Stimulated activated naive CD4-positive, alpha-beta T cell treated with Interleukin-2 at 50 U/mL for 16 hours (primary cell): Measurements from ENCODE around the gene GOSR1.
"Not testable (repeated sequence)": the region's sequence is repeated elsewhere in the genome, so short reads cannot be mapped to it uniquely, and the experiment has no call there.

Experiments
- DNase-seq: peaks from one replicate; lab custom pipeline; 2025; lab: John Stamatoyannopoulos, UW

The GOSR1 gene

GRCh38 chr17:30505868-30506417 lies 28.7 kb downstream of the GOSR1 start:
- no peak for DNase-seq

DNA sequence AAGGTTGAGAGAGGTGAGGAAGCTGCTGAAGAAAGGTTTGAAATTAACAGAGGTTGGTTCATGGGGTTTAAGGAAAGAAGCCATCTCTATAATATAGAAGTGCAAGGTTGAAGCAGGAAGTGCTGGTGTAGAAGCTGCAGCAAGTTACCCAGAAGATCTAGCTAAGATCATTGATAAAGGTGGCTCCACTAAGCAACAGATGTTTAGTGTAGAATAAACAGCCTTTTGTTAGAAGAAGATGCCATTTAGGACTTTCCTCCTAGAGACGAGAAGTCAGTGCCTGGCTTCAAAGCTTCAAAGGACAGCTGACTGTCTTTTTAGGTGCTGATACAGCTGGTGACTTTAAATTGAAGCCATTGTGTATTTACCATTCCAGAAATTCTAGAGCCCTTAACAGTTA lies 29.3 kb downstream of the GOSR1 start:
- DNase-seq: no peak

GRCh38 chr17:30513346-30513745 lies 36.1 kb downstream of the GOSR1 start:
- DNase-seq: no peak

DNA sequence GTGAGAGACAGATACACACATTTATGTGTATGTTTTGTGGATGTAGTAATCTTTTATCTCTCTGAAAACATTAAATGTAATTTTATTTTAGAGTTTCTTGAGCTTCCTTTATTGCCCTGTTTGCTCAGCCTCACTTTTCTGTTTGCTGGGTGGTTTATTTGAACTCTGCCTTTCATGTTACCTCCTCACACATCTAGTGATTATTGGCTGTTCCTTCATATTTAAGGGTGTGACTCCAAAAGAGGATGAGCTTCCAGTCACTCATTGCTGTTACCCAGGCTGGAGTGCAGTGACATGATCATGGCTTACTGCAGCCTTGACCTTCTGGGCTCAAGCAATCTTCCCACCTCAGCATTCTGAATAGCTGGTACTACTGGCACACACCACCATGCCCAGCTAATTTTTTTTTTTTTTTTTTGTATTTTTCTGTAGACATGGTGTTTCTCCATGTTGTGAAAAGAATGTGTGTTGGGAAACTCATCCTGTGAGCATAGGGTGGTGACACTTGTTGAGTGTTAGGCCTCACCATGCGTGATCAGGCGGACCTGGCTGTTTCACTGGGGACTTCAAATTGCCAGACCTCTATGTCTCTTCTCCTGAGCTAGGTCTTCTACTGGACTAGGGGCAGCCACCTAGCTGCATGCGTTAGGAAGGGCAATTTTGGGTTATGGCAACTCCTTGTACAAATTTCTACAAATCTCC lies 37.8 kb downstream of the GOSR1 start:
- no peak for DNase-seq

GRCh38 chr17:30517786-30518185 lies 40.6 kb downstream of the GOSR1 start:
- no peak for DNase-seq

- DNase-seq: no peak
Measured at GRCh38 chr17:30519166-30519565, 42.0 kb downstream of the GOSR1 start.

DNA sequence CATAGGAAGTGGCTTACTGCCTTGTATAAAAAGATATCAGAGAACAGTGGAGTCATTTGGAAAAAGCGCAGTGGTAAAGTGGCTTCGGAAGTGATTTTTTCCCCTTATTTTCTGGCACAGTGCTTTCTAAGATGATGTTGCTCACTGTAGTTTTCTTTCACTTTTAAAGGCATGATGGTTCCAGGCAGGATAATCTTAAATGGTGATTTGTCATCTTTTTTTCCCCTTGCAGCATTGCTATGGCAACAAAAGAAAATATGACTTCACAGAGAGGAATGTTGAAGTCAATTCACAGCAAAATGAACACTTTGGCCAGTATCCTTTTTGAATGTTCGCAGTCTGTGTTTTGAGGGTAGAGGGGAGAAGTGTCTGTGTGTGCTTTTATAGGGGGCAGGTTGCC lies 42.5 kb downstream of the GOSR1 start:
- DNase-seq: no peak

GRCh38 chr17:30520436-30520835 lies 43.2 kb downstream of the GOSR1 start:
- DNase-seq: no peak

- no peak for DNase-seq
Measured at GRCh38 chr17:30520882-30521281, 43.7 kb downstream of the GOSR1 start.

- DNase-seq: no peak
Measured at GRCh38 chr17:30521766-30522165, 44.6 kb downstream of the GOSR1 start.

DNA sequence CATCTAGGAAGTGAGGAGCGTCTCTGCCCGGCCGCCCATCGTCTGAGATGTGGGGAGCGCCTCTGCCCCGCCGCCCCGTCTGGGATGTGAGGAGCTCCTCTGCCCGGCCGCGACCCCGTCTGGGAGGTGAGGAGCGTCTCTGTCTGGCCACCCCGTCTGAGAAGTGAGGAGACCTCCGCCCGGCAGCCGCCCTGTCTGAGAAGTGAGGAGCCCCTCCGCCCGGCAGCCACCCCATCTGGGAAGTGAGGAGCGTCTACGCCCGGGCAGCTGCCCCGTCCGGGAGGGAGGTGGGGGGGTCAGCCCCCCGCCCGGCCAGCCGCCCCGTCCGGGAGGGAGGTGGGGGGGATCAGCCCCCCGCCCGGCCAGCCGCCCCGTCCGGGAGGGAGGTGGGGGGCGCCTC lies 46.0 kb downstream of the GOSR1 start:
- DNase-seq: not testable (repeated sequence)

- no peak for DNase-seq
Measured at GRCh38 chr17:30524847-30525246, 47.6 kb downstream of the GOSR1 start.

DNA sequence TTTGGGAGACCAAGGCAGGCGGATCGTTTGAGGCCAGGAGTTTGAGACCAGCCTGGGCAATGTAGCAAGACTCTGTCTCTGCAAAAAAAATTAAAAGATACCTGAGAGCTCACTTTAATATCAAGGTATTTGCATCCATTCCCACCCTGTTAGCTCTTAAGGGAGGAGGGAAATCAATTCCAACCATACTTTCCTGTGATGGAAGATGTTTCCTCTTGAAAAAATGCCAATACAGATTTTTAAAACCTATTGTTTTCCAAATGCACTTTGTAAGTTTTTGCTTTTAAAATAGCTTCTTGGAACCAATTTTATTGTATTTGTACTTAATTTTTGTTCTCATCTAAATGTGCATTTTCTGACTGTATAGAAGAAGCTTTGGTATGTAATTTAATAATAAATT lies 49.2 kb downstream of the GOSR1 start:
- no peak for DNase-seq

DNA sequence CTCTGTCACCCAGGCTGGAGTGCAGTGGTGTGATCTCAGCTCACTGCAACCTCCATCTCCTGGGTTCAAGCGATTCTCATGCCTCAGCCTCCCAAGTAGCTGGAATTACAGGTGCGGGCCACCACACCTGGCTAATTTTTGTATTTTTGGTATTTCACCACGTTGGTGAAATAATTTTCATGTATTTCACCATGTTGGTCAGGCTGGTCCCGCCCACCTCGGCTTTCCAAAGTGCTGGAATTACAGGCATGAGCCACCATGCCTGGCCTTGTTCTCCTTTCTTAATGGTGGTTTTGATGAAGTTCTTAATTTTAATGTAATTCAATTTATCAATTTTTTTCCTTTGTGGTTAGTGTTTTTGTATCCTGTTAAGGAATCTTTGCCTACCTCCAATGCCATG lies 51.5 kb downstream of the GOSR1 start:
- not testable (repeated sequence) for DNase-seq

- DNase-seq: no peak
Measured at GRCh38 chr17:30530346-30531025, 53.3 kb downstream of the GOSR1 start.

GRCh38 chr17:30532871-30533270 lies 55.7 kb downstream of the GOSR1 start:
- DNase-seq: no peak

GRCh38 chr17:30534298-30534697 lies 57.1 kb downstream of the GOSR1 start:
- DNase-seq: no peak

DNA sequence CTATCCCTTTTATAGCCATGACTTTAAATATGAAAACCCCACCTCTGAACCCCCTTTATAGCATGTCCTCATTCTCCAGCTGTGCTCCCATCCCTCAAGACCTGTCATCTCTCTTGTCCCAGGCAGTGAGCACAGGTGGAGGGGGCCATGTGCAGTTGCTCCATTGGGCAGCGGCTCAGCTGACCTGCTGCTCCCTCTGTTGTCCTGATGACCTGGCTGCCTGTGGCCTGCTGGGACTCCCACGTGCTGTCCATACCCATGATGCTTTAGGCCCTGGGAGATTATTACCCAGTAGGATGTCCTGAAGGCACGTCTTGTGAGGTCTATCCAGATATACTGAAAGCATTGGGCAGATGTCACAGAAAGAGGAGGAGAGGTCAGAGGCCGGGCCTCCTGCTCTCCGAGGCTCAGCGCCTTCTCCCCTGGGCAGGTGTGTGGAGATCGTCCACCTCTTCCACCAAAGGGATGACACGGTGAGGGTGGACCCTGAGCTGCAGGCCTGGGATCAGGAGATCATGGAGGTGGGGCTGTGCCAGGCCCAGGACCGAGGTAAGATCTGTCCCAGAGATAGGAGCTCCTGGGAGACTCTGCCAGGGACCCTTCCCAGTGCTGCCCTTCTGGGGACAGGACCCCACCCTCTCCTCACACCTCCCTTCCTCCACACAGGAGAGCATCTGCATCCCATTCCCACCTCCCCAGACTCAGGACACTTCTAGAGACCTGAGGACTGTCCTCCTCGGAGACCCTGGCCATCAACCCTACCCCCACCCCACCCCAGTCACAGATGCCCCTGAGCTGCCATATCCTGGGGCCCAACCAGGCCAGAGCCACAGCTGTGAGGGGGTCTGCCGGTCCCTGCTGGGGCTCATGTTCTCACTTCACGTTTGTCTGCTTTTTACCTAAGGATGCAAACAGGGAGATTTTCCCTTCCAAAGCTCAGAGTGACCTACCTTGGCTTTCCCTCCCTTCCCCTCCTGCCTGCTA lies 58.0 kb downstream of the GOSR1 start:
- no peak for DNase-seq

- DNase-seq: not testable (repeated sequence)
Measured at GRCh38 chr17:30536846-30537245, 59.6 kb downstream of the GOSR1 start.

GRCh38 chr17:30537667-30538066 lies 60.5 kb downstream of the GOSR1 start:
- not testable (repeated sequence) for DNase-seq

DNA sequence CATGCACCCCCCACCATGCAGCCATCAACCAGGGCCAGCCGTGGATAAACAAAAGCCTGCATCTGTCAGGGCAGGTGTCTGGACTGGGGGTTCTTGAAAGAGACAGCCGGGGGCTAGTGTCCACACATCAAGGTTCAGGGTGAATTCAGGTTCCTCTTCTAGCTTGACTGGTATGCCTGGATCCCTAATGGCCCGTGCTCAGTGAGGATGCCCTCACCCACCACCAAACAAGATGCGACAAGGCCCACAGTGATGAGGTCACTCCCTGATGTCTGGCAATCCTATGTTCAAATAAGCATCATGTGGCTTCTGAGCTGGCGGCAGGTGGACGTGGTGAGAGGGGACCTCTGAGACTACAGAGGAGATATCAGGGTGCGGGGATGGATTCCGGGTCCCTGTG lies 64.6 kb downstream of the GOSR1 start:
- no peak for DNase-seq

- no peak for DNase-seq
Measured at GRCh38 chr17:30543456-30543855, 66.2 kb downstream of the GOSR1 start.
